HCT116 (cell line): Measurements from ENCODE around the gene CREB3. TPM values are rescaled to one million over a fixed set of nuclear protein-coding genes. Genes with fewer than 3 reads are reported as not detected.

ENCODE experiments used
- ATAC-seq: fragments of 200-7000 bp; cut with Tn5 transposase; 2 replicates; pipeline ENCODE4 v1.9.1; 2020; ENCODE audit warnings: mild to moderate bottlenecking, moderate library complexity
- BruUV-seq: library from RNA; stranded (reverse); fragments of 400-500 nt; replicated peaks from 2 replicates; lab custom pipeline; 2021; lab: Mats Ljungman, UMichigan
- CTCF ChIA-PET: fragments of 300-600 bp; sonication (Branson Sonifier 250); formaldehyde crosslinking; loops from one replicate; lab custom pipeline; 2021; ENCODE audit warnings: antibody characterized with exemption; lab: Charles Lee
- POLR2A ChIA-PET: fragments of 300-600, 350-600 bp; sonication (Branson Sonifier 250); formaldehyde crosslinking; loops from one replicate; lab custom pipeline; 2021; ENCODE audit warnings: antibody characterized with exemption; lab: Charles Lee
- RAD21 ChIA-PET, 2 experiments: fragments of 300-600 bp; sonication (Branson Sonifier 250); formaldehyde crosslinking; loops; one replicate each; lab custom pipeline; 2023; ENCODE audit warnings: low total read pairs in 2 of 2; ENCODE audit not compliant: uncharacterized antibody in 2 of 2, unreplicated experiment in 2 of 2, low non-redundant PET in 1 of 2; lab: Charles Lee
- DNase-seq: peaks from one replicate; pipeline ENCODE4 v3.0.0-alpha.2; 2010; ENCODE audit warnings: low read depth, low spot score
- H2AFZ ChIP-seq: fragments of 200-600 bp; shearing (Covaris generic), sonication (generic); 2 replicates; pipeline ENCODE4 v1.6.1; 2017; ENCODE audit warnings: low read depth, mixed run types, mixed read lengths, antibody characterized with exemption, low read length; ENCODE audit not compliant: poor library complexity, severe bottlenecking
- H3K27ac ChIP-seq: 2 replicates; pipeline ENCODE4 v1.5.1; 2012; ENCODE audit warnings: low read depth, low read length
- H3K27me3 ChIP-seq: fragments of 200-600 bp; sonication (generic); 2 replicates; pipeline ENCODE4 v1.6.1; 2016; ENCODE audit warnings: mixed run types, low read length, mixed read lengths; ENCODE audit not compliant: insufficient read depth
- H3K36me3 ChIP-seq, 2 experiments: fragments of 200-500 bp in 1 of 2; fragments of 200-600 bp in 1 of 2; sonication (Bioruptor generic) in 1 of 2; sonication (generic) in 1 of 2; 2 replicates each; pipeline versions ENCODE4 v1.5.1 to v1.6.1; 2014 to 2016; ENCODE audit warnings: low read length in 2 of 2, inconsistent platforms in 1 of 2, mixed read lengths in 1 of 2, mixed run types in 1 of 2; ENCODE audit not compliant: insufficient read depth in 2 of 2, control insufficient read depth in 1 of 2
- H3K4me1 ChIP-seq, 2 experiments: fragments of 200-600 bp in 1 of 2; sonication (generic) in 1 of 2; 2 replicates each; pipeline versions ENCODE4 v1.5.1 to v1.6.1; 2012 to 2017; ENCODE audit warnings: low read length in 2 of 2, inconsistent platforms in 1 of 2, mild to moderate bottlenecking in 1 of 2, mixed read lengths in 1 of 2, mixed run types in 1 of 2, moderate library complexity in 1 of 2; ENCODE audit not compliant: insufficient read depth in 2 of 2, control insufficient read depth in 1 of 2
- H3K4me2 ChIP-seq: fragments of 200-600 bp; sonication (generic); 2 replicates; pipeline ENCODE4 v1.6.1; 2017; ENCODE audit warnings: mixed run types, low read length, mixed read lengths
- H3K4me3 ChIP-seq, 2 experiments: fragments of 200-600 bp in 1 of 2; sonication (generic) in 1 of 2; replicated peaks in 1 of 2; 2 replicates each; pipeline ENCODE4 v1.5.1; 2011 to 2016; ENCODE audit warnings: low read length in 2 of 2, control low read depth in 1 of 2, low read depth in 1 of 2, mild to moderate bottlenecking in 1 of 2, mixed read lengths in 1 of 2, mixed run types in 1 of 2
- H3K79me2 ChIP-seq: fragments of 200-600 bp; sonication (generic); 2 replicates; pipeline ENCODE4 v1.6.1; 2017; ENCODE audit warnings: mild to moderate bottlenecking, mixed run types, low read length, moderate library complexity, mixed read lengths; ENCODE audit not compliant: insufficient read depth
- H3K9ac ChIP-seq: fragments of 200-600 bp; sonication (generic); 2 replicates; pipeline ENCODE4 v1.6.1; 2016; ENCODE audit warnings: low read length, mixed read lengths
- H3K9me2 ChIP-seq: fragments of 200-600 bp; sonication (generic), shearing (Covaris generic); 2 replicates; pipeline ENCODE4 v1.6.1; 2017; ENCODE audit warnings: mixed run types, mild to moderate bottlenecking, moderate library complexity; ENCODE audit not compliant: insufficient read depth
- H3K9me3 ChIP-seq, 2 experiments: fragments of 200-500 bp in 1 of 2; fragments of 200-600 bp in 1 of 2; sonication (Bioruptor generic) in 1 of 2; sonication (generic) in 1 of 2; 2 replicates each; pipeline ENCODE4 v1.6.1; 2014 to 2017; ENCODE audit warnings: low read length in 2 of 2, mixed read lengths in 2 of 2, inconsistent platforms in 1 of 2, low read depth in 1 of 2, mild to moderate bottlenecking in 1 of 2, mixed run types in 1 of 2, moderate library complexity in 1 of 2; ENCODE audit not compliant: control insufficient read depth in 1 of 2, insufficient read depth in 1 of 2
- H4K20me1 ChIP-seq: fragments of 200-600 bp; sonication (generic), shearing (Covaris generic); 2 replicates; pipeline ENCODE4 v1.6.1; 2017; ENCODE audit warnings: mixed run types, mild to moderate bottlenecking, moderate library complexity; ENCODE audit not compliant: insufficient read depth
- CEBPB ChIP-seq: IDR thresholded peaks from 2 replicates; pipeline ENCODE4 v1.6.1; 2012; ENCODE audit warnings: low read depth
- YY1 ChIP-seq: IDR thresholded peaks from 2 replicates; pipeline ENCODE4 v1.6.1; 2011; ENCODE audit warnings: low read length, low read depth, moderate library complexity, mild to moderate bottlenecking; ENCODE audit not compliant: insufficient replicate concordance; ENCODE audit errors: extremely low read depth
- ZFX ChIP-seq: fragments of 450-650 bp; IDR thresholded peaks from 2 replicates; pipeline ENCODE4 v1.6.1; 2017
- ZNF274 ChIP-seq: fragments of 200-500 bp; sonication (Bioruptor generic); IDR thresholded peaks from 2 replicates; pipeline ENCODE4 v1.6.1; 2014; ENCODE audit warnings: mild to moderate bottlenecking, low read depth, low read length, inconsistent platforms
- intact Hi-C: fragments of 100-400 bp; cut with micrococcal nuclease; formaldehyde crosslinking; loops from 2 replicates; pipeline ENCODE4 v1.10.0; 2022
- total RNA-seq: library from RNA; stranded (reverse); gene quantifications from one replicate; pipeline ENCODE4 v1.2.1, GENCODE V29; 2021; ENCODE audit not compliant: unreplicated experiment
- TF ChIP-seq, protein P1 (sequence below), 3 experiments: fragments of 200-600 bp in 1 of 3; sonication (generic) in 1 of 3; IDR thresholded peaks in 2 of 3; conservative IDR thresholded peaks in 1 of 3; 2 replicates each; pipeline ENCODE4 v1.5.1; 2012 to 2017; ENCODE audit warnings: low read depth in 2 of 3, low read length in 2 of 3, antibody characterized with exemption in 1 of 3, borderline replicate concordance in 1 of 3, control low read depth in 1 of 3, mild to moderate bottlenecking in 1 of 3, mixed read lengths in 1 of 3, mixed run types in 1 of 3, moderate library complexity in 1 of 3; ENCODE audit not compliant: insufficient read depth in 1 of 3

The CREB3 gene
- total RNA-seq, 1 experiment from 2014 or later, result 22.3 TPM

DNA sequence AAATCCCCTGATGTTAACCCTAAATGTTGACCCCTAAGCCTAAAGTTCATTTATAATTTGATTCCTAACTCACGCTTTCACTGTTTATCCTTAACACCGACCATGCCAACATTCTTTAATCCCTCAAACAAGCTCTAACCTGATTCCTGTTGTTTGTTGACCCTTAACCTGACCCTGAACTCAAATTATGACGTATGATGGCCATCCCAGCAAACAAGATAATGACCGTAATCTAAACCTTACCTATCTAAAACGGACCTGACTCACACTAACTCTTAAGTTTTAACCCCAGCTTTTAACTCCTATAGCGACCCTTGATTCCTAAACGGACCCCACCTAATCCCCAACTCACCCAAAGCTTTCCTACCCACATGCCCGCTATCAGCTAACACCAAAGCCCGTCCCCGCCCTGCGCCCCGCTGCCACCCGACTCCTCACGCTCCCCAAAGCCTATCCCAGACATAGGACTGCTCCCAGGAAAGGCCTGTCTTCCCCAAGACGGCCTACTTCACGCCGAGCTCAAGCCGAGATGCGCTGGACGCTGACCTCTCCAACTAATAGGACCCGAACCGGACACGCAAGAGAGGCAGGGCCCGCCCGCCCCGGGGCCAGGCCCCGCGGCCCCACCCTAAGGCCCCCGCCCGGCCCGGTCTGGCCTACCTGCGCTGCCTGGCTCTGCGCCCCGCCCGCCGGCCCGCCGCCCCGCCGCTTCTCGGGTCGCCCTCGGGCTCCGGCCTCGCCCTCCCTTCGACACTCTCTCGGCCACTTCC lies 866 bp upstream of the CREB3 start:
- Histone ChIP-seq H2AFZ (no peak overlapping the region), H3K9ac (peak overlapping the region; percentile 83), H3K79me2 (peaks cover 66% of the 10 kb centered on the region), H3K9me2 (no peaks in the 10 kb centered on the region), H3K4me2 (peak overlapping the region; percentile 81), H3K36me3 (peaks cover 11 to 18% of the 10 kb centered on the region in 2 experiments; a peak in 3 of 4 replicates), H3K27me3 (no peaks in the 10 kb centered on the region), H4K20me1 (no peaks in the 10 kb centered on the region), H3K4me3 (peak overlapping the region; percentile 92 to 94)
- RAD21 ChIA-PET, result interaction anchor here in 1 of 2 experiments (1.1 to 1.2 kb wide), 2 partner anchors 35 to 67 kb away, joined by 3 read pairs; partner anchors contain the start of gene ARHGEF39
- no peak for DNase-seq
- TSS peak; percentile 65 for BruUV-seq
- intact Hi-C loops, result loop anchor here (1.0 kb wide), 2 partner anchors 18 to 74 kb away; partner anchors contain the start of genes GBA2 and RGP1
- TF ChIP-seq ZFX, result peak; percentile 84
- no peak for TF ChIP-seq CEBPB
- TF ChIP-seq, all 23 proteins: peak for 1
- 0 out of 2 replicates have a peak, but pooled peaks have one; percentile 0 for ATAC-seq
- CTCF ChIA-PET, result interaction anchor here (1.0 to 4.0 kb wide), 11 partner anchors 17 to 171 kb away, joined by 3 to 21 read pairs (median 6); partner anchors contain the start of genes ARHGEF39, CCDC107, GBA2 and RGP1
- Histone ChIP-seq H3K9me3 (no peaks in the 10 kb centered on the region), H3K27ac (peak overlapping the region; percentile 90), H3K4me1 (peaks cover 22 to 37% of the 10 kb centered on the region in 2 experiments)
- POLR2A ChIA-PET, result interaction anchor here (1.0 to 2.6 kb wide), 9 partner anchors 17 to 213 kb away, joined by 3 to 23 read pairs (median 6); partner anchors contain the start of genes ARHGEF39, CCDC107, GBA2 and MSMP

DNA sequence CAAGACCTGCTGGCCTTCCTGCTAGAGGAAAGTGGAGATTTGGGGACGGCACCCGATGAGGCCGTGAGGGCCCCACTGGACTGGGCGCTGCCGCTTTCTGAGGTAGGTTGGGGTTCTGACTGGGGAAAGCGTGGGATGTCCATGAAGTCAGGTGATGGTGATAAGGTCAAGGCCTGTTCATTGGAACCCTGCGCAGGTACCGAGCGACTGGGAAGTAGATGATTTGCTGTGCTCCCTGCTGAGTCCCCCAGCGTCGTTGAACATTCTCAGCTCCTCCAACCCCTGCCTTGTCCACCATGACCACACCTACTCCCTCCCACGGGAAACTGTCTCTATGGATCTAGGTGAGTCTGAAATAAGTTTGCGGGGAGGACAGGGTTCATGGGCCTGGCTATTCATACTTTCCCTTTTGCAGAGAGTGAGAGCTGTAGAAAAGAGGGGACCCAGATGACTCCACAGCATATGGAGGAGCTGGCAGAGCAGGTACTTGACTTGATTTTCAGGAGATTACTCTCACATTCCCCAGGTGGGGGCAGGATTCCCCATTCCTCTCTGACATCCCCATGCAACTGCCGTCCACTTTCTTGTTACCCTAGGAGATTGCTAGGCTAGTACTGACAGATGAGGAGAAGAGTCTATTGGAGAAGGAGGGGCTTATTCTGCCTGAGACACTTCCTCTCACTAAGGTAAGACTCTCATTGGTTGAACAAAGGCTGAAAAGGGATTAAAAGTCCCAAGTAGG lies 505 bp downstream of the CREB3 start:
- Histone ChIP-seq H3K27me3 (no peaks in the 10 kb centered on the region), H3K9me3 (no peaks in the 10 kb centered on the region), H3K4me3 (peak overlapping the region; percentile 92 to 94), H3K36me3 (peaks cover 19 to 23% of the 10 kb centered on the region in 2 experiments; a peak in 3 of 4 replicates), H3K27ac (peak overlapping the region; percentile 90), H3K9me2 (no peaks in the 10 kb centered on the region), H3K4me1 (peaks cover 22 to 37% of the 10 kb centered on the region in 2 experiments), H3K4me2 (peak overlapping the region; percentile 81)
- ChIA-PET CTCF (interaction anchor here (0.8 to 4.0 kb wide), 15 partner anchors 9 to 179 kb away, joined by 3 to 21 read pairs (median 6); partner anchors contain the start of genes ARHGEF39, CCDC107, GBA2 and RGP1), POLR2A (interaction anchor here (1.0 to 2.6 kb wide), 9 partner anchors 16 to 214 kb away, joined by 3 to 23 read pairs (median 5); partner anchors contain the start of genes ARHGEF39, CCDC107, GBA2 and RGP1), RAD21 (no interaction called here)
- BruUV-seq, result TSS peak; percentile 78
- intact Hi-C loops, result loop anchor here (1.0 kb wide), 2 partner anchors 16 to 76 kb away; partner anchors contain the start of genes GBA2 and RGP1
- ATAC-seq, result peak; percentile 24
- DNase-seq, result peak; percentile 79
- TF ChIP-seq YY1 (no peak), ZNF274 (no peak)
- TF ChIP-seq, protein P1, sequence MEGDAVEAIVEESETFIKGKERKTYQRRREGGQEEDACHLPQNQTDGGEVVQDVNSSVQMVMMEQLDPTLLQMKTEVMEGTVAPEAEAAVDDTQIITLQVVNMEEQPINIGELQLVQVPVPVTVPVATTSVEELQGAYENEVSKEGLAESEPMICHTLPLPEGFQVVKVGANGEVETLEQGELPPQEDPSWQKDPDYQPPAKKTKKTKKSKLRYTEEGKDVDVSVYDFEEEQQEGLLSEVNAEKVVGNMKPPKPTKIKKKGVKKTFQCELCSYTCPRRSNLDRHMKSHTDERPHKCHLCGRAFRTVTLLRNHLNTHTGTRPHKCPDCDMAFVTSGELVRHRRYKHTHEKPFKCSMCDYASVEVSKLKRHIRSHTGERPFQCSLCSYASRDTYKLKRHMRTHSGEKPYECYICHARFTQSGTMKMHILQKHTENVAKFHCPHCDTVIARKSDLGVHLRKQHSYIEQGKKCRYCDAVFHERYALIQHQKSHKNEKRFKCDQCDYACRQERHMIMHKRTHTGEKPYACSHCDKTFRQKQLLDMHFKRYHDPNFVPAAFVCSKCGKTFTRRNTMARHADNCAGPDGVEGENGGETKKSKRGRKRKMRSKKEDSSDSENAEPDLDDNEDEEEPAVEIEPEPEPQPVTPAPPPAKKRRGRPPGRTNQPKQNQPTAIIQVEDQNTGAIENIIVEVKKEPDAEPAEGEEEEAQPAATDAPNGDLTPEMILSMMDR (IDR thresholded peaks at IDR 0.05 in 2 of 3, conservative IDR thresholded peaks at IDR 0.05 in 1 of 3; ENCODE audit: borderline replicate concordance in 1 of 3, insufficient read depth in 1 of 3, low read depth in 2 of 3, low read length in 2 of 3), result peak in 1 of 3 experiments; percentile 27; a peak in 2 of 6 replicates
- TF ChIP-seq, all 23 proteins: peak for 1
- Histone ChIP-seq H3K79me2 (peaks cover 53% of the 10 kb centered on the region), H2AFZ (peak overlapping the region; percentile 7), H4K20me1 (no peaks in the 10 kb centered on the region), H3K9ac (peak overlapping the region; percentile 83)
